NOMO-1 treated with DMSO at 0.1 percent for 48 hours (cell line): Measurements from ENCODE around the gene ELL2.
"Not testable (repeated sequence)": the region's sequence is repeated elsewhere in the genome, so short reads cannot be mapped to it uniquely, and the experiment has no call there.

Experiments
- DNase-seq: peaks from one replicate; lab custom pipeline; 2025; ENCODE audit not compliant: unreplicated experiment; lab: John Stamatoyannopoulos, UW

Gene ELL2

GRCh38 chr5:95862671-95863382, 98.8 kb downstream of the ELL2 start:
- DNase-seq, result no peak

DNA sequence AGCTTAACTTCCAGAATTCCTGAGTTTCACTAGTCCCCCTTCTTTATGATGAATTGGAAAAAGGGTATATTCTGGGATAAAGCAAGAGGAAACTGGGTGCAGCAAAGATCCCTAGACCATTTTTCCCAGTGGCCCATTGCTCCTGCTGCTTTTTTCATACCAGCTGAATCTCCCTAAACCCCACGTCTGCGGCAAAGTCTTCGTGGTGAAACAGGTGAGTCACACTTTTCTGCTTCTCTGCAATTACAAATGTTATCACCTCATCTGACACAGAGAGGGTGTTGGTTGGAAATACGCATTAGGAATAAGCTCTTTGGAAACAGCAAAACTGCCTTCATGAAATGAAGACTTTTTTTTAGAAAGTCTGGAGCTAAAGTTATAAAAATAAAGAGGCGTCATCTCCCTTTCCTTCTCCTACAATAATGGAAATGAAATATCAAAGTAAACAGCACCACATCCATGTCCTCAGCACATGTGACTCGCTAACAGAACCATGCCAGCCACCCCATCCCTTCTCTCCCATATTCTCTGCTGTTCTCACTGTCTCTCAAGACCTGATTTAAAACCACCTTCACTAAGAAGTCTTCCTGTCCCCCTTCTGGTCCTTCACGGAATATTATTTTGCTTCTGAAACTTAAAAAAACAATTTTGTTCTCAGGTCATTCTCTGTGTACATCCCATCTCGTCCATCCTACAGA, 99.6 kb downstream of the ELL2 start:
- DNase-seq, result no peak

GRCh38 chr5:95861221-95861863, 100.3 kb downstream of the ELL2 start:
- peak; percentile 87 for DNase-seq

- DNase-seq, result no peak
Measured at GRCh38 chr5:95859661-95860060, 102.0 kb downstream of the ELL2 start.

- peak; percentile 89 for DNase-seq
Measured at GRCh38 chr5:95858661-95859595, 102.7 kb downstream of the ELL2 start.

DNA sequence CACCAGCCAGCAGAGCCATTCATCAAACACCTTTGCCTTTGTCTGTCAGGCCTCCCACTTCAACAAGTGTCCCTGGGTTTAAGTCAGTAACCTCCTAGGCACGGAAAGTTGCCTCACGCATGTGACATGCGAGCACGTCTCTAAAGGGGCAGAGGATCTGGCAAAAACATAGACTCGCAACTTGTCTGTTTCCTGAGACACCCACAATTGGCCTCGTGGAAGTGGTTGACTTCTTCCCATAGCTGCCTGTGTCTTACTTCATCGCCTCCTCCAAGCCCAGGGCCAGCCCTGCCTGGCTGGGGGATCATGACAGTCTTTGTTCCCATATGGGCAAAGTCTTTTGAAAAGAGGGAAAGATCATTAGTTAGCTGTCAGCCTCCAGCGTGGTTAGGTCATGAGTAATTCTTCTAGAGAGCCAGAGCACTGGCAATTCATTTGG, 103.6 kb downstream of the ELL2 start:
- DNase-seq, result no peak

- DNase-seq, result no peak
Measured at GRCh38 chr5:95857185-95857945, 104.3 kb downstream of the ELL2 start.

GRCh38 chr5:95856501-95856981, 105.1 kb downstream of the ELL2 start:
- DNase-seq, result no peak

GRCh38 chr5:95853490-95853889, 108.2 kb downstream of the ELL2 start:
- DNase-seq, result no peak

GRCh38 chr5:95852567-95852966, 109.1 kb downstream of the ELL2 start:
- no peak for DNase-seq

DNA sequence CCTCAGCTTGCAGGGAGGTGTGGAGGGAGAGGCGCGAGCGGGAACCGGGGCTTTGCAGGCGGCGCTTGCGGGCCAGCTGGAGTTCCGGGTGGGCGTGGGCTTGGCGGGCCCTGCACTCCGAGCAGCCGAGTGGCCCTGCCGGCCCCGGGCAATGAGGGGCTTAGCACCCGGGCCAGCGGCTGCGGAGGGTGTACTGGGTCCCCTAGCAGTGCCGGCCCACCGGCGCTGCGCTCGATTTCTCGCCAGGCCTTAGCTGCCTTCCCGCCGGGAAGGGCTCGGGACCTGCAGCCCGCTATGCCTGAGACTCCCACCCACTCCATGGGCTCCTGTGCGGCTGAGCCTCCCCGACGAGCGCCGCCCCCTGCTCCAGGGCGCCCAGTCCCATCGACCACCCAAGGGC, 110.5 kb downstream of the ELL2 start:
- not testable (repeated sequence) for DNase-seq

- no peak for DNase-seq
Measured at GRCh38 chr5:95850391-95850894, 111.2 kb downstream of the ELL2 start.

DNA sequence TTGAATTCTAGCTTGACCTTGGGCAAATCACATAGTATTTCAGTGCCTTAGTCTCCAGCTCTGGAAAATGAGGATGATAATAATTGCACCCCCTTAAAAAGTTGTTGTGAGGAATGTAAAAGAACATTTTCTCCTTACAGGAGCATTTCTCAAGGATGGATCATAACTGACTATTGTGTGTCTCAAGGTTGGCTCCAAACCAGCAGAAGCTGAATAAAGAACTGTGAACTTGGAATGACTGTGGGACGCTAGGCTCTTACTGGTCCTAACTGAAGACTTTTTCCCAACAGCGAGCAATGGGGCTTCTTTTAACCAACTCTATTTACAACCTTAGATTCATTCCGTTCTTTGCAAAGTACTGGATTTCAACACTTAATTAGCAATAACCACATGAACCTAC, 113.0 kb downstream of the ELL2 start:
- no peak for DNase-seq

DNA sequence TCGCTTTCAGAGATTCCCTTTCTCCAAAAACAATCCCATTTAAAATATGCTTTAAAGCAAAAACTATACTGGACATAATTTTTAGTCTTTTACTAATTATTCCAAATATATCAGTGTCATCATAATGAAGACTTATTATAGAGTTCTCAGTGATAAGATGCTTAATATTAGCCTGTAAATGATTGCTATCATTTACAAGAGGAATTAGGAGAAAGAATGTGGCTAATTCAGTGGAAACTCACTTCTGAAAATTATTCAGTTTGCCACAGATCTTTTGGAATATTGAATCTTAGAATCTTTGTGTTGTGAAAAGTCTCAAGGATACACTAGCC, 114.4 kb downstream of the ELL2 start:
- no peak for DNase-seq

- DNase-seq, result peak; percentile 62
Measured at GRCh38 chr5:95846554-95847260, 114.9 kb downstream of the ELL2 start.

GRCh38 chr5:95845391-95845790, 116.3 kb downstream of the ELL2 start:
- DNase-seq, result no peak

GRCh38 chr5:95843733-95844223, 117.9 kb downstream of the ELL2 start:
- DNase-seq, result no peak

DNA sequence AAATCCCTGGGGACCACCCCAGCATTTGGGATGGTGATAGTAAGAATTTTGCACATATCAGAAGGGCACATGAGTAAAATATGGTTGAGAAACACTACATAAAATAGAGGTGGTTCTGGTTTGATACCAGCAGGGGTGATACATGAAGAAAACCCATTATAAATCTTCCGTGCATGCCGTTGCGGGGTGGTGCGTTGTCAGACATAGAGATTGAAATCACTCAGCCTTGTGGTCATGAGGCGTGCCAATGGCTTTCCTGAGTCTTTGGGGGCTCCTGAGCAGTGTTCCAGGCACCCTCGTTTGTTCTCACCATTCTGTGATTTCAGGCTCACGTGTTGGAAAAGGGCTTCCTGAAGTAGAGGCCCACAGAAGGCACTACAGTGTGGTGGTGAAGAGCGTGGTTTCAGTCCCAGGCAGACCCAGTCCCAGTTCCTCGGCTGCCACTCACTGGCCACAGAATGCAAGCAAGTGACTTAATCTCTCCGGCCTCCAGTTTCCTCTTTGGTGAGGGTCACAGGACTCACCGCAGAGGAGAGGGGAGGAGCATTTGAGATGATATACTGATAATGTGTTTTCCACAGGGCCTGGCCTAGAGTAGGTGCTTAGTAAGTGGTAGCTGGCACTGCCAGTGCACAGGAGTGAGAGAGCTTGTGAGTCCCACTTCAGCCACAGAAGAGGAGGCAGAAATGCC, 118.7 kb downstream of the ELL2 start:
- peak; percentile 95 for DNase-seq
